Natural killer cell (primary cell): ENCODE results near the gene FOXN3. TPM values are rescaled to one million over a fixed set of nuclear protein-coding genes. Genes with fewer than 3 reads are reported as not detected.

Experiments
- ATAC-seq, 3 donors: fragments of 150-1000 bp in 2 of 3; fragments of 200-7000 bp in 1 of 3; cut with Tn5 transposase; 1 replicate in 1 of 3; 2 replicates in 2 of 3; pipeline ENCODE4 v1.10.0; 2021; ENCODE audit warnings: mild to moderate bottlenecking in 2 of 3, moderate library complexity in 2 of 3
- DNase-seq, 2 donors: peaks; one replicate each; pipeline versions ENCODE4 v3.0.0 to v3.0.0-alpha.2; 2013 to 2021; ENCODE audit warnings: mixed read lengths in 1 of 2
- H3K27ac ChIP-seq: one replicate; pipeline ENCODE4 v1.5.1; 2013; ENCODE audit warnings: mild to moderate bottlenecking, low read length
- H3K27me3 ChIP-seq: one replicate; pipeline ENCODE4 v1.6.1; 2013; ENCODE audit warnings: low read length; ENCODE audit not compliant: control insufficient read depth, insufficient read depth
- H3K36me3 ChIP-seq: one replicate; pipeline ENCODE4 v1.6.1; 2013; ENCODE audit warnings: low read length; ENCODE audit not compliant: control insufficient read depth, insufficient read depth
- H3K4me1 ChIP-seq: one replicate; pipeline ENCODE4 v1.6.1; 2013; ENCODE audit warnings: low read length; ENCODE audit not compliant: control insufficient read depth, insufficient read depth
- H3K4me3 ChIP-seq: one replicate; pipeline ENCODE4 v1.5.1; 2013; ENCODE audit warnings: low read length
- H3K9me3 ChIP-seq: one replicate; pipeline ENCODE4 v1.6.1; 2013; ENCODE audit warnings: low read length; ENCODE audit not compliant: control insufficient read depth, insufficient read depth
- H3K27ac Mint-ChIP-seq, 2 donors: one replicate each; pipeline ENCODE4 v1.8.0; 2022; ENCODE audit warnings: mild to moderate bottlenecking in 2 of 2, mixed read lengths in 2 of 2, moderate library complexity in 1 of 2
- H3K27me3 Mint-ChIP-seq, 2 donors: one replicate each; pipeline ENCODE4 v1.8.0; 2022; ENCODE audit warnings: low read depth in 2 of 2, mixed read lengths in 2 of 2
- H3K36me3 Mint-ChIP-seq: one replicate; pipeline ENCODE4 v1.8.0; 2022; ENCODE audit warnings: mixed read lengths
- H3K4me1 Mint-ChIP-seq, 2 donors: one replicate each; pipeline ENCODE4 v1.8.0; 2022; ENCODE audit warnings: mixed read lengths in 2 of 2
- H3K4me3 Mint-ChIP-seq: one replicate; pipeline ENCODE4 v1.8.0; 2022; ENCODE audit warnings: mild to moderate bottlenecking, moderate library complexity, mixed read lengths
- H3K9me3 Mint-ChIP-seq, 2 donors: one replicate each; pipeline ENCODE4 v1.8.0; 2022; ENCODE audit warnings: mixed read lengths in 2 of 2
- CTCF ChIP-seq: fragments of 200-600 bp; IDR thresholded peaks from one replicate; pipeline ENCODE4 v1.8.0; 2022; ENCODE audit warnings: antibody characterized with exemption
- WGBS: methylation state at CpG from one replicate; pipeline ENCODE4 v1.1.7; 2013; ENCODE audit warnings: missing lambda C conversion rate; ENCODE audit not compliant: insufficient coverage; 5-methylcytosine and 5-hydroxymethylcytosine counted together
- intact Hi-C: fragments of 100-400 bp; cut with micrococcal nuclease; formaldehyde crosslinking; loops from one replicate; pipeline ENCODE4 v1.14.2; 2022
- total RNA-seq, 4 donors: library from RNA; stranded (reverse); fragments of 120-200 nt in 1 of 4; gene quantifications; one replicate each; pipeline versions ENCODE4 v1.2.3 to v1.2.4, GENCODE V29; 2013 to 2022

FOXN3 gene
- total RNA-seq, 3 donors from 2014 or later (not counting 1 experiment from before 2014, with no cell fraction given) = 209 to 216 (median 209) TPM

- H3K4me1 ChIP-seq = peaks cover 46% of the 10 kb centered on the region
- intact Hi-C loops = loop anchor here (2.0 to 5.0 kb wide), 4 partner anchors 47 to 282 kb away; no protein-coding TSS in a partner anchor
- H3K27me3 Mint-ChIP-seq = no peaks in the 10 kb centered on the region
- no peak overlapping the region for H3K27ac ChIP-seq
- no peaks in the 10 kb centered on the region for H3K27me3 ChIP-seq
- no peak for TF ChIP-seq CTCF
- H3K4me1 Mint-ChIP-seq = peaks cover 69 to 74% of the 10 kb centered on the region in 2 donors
- no peak overlapping the region for H3K4me3 ChIP-seq
- ATAC-seq (no peak), DNase-seq (no peak)
- 97% methylated on average over 4 of the region's 6 CpGs for WGBS
- no peaks in the 10 kb centered on the region for H3K36me3 Mint-ChIP-seq
- peak overlapping the region; percentile 93 for H3K27ac Mint-ChIP-seq
- no peaks in the 10 kb centered on the region for H3K9me3 ChIP-seq
- no peaks in the 10 kb centered on the region for H3K9me3 Mint-ChIP-seq
- H3K36me3 ChIP-seq = no peaks in the 10 kb centered on the region
- H3K4me3 Mint-ChIP-seq = peak overlapping the region; percentile 21
Measured at GRCh38 chr14:89419973-89420482, 3.0 kb upstream of the FOXN3 start.

- peak; percentile 10 to 44 (median 32) for ATAC-seq
- Mint-ChIP-seq H3K27ac (peak overlapping the region; percentile 93), H3K4me1 (peaks cover 68 to 70% of the 10 kb centered on the region in 2 donors)
Measured at GRCh38 chr14:89418976-89419375, 1.9 kb upstream of the FOXN3 start.

GRCh38 chr14:89418452-89418851 is 1.4 kb upstream of the FOXN3 start:
- 56% methylated on average over 7 of the region's 7 CpGs for WGBS
- ATAC-seq = peak; percentile 22 to 35 (median 32)
- intact Hi-C loops = loop anchor here (1.0 to 5.0 kb wide), 5 partner anchors 11 to 284 kb away; no protein-coding TSS in a partner anchor

More at GRCh38 chr14:89418976-89419375, 1.9 kb upstream of the FOXN3 start:
- H3K9me3 Mint-ChIP-seq = no peaks in the 10 kb centered on the region
- TF ChIP-seq CTCF = no peak
- 22% methylated on average over 1 of the region's 2 CpGs for WGBS
- H3K27me3 Mint-ChIP-seq = no peaks in the 10 kb centered on the region
- Histone ChIP-seq H3K4me1 (peaks cover 39% of the 10 kb centered on the region), H3K27ac (peak overlapping the region; percentile 5), H3K27me3 (no peaks in the 10 kb centered on the region), H3K4me3 (no peak overlapping the region), H3K9me3 (no peaks in the 10 kb centered on the region), H3K36me3 (no peaks in the 10 kb centered on the region)
- intact Hi-C loops = loop anchor here (1.0 to 5.0 kb wide), 5 partner anchors 10 to 283 kb away; no protein-coding TSS in a partner anchor
- H3K4me3 Mint-ChIP-seq = peak overlapping the region; percentile 93
- H3K36me3 Mint-ChIP-seq = no peaks in the 10 kb centered on the region
- peak; percentile 38 to 47 for DNase-seq

More at GRCh38 chr14:89418452-89418851, 1.4 kb upstream of the FOXN3 start:
- peaks cover 64% of the 10 kb centered on the region in 2 donors for H3K4me1 Mint-ChIP-seq
- no peaks in the 10 kb centered on the region for H3K9me3 ChIP-seq
- H3K27me3 ChIP-seq = no peaks in the 10 kb centered on the region
- H3K4me3 ChIP-seq = no peak overlapping the region
- H3K27me3 Mint-ChIP-seq = no peaks in the 10 kb centered on the region
- H3K36me3 Mint-ChIP-seq = no peaks in the 10 kb centered on the region
- H3K9me3 Mint-ChIP-seq = no peaks in the 10 kb centered on the region
- peak overlapping the region; percentile 93 for H3K27ac Mint-ChIP-seq
- H3K4me1 ChIP-seq = peaks cover 39% of the 10 kb centered on the region
- H3K4me3 Mint-ChIP-seq = peak overlapping the region; percentile 93
- H3K27ac ChIP-seq = peak overlapping the region; percentile 84
- no peak for TF ChIP-seq CTCF
- no peaks in the 10 kb centered on the region for H3K36me3 ChIP-seq
- DNase-seq = peak; percentile 36 to 50
